Measurements from ENCODE around the gene CNTN4.

DNA sequence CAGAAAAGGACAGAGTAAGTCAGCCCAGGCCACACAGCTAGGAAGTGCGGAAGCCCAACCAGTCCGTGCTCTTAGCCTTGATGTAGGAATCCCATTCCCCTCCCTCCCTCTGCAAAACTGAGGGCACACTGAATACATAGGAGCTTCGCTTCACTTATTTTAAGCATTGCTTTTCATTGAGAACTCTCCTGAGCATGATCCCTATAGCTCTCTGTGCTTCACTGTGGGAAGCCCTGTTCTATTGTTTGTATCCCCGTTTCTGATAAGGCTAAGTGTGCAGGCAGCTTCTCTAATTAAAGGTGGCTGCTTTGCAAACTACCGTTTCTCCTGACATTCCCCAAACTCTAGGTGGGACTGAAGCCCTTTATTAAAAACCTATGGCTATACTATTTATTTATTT, 981.6 kb downstream of the CNTN4 start:
- TF ChIP-seq CTCF (IDR thresholded peaks at IDR 0.05; ENCODE audit: control extremely low read depth in 1 of 3, insufficient read depth in 1 of 3, low read depth in 1 of 3, low read length in 3 of 3) (no peak), MAX (IDR thresholded peaks at IDR 0.05) (no peak), EZH2 (IDR thresholded peaks at IDR 0.05; ENCODE audit: low read depth, low read length, severe bottlenecking) (no peak), RAD21 (IDR thresholded peaks at IDR 0.05 in 1 of 2, conservative IDR thresholded peaks at IDR 0.05 in 1 of 2; ENCODE audit: low read depth in 2 of 2, low read length in 2 of 2) (no peak), POLR2A (IDR thresholded peaks at IDR 0.05; ENCODE audit: control extremely low read depth in 1 of 2, low read depth in 2 of 2, low read length in 2 of 2) (no peak), TAF1 (IDR thresholded peaks at IDR 0.05; ENCODE audit: low read depth, low read length) (no peak), POLR2AphosphoS5 (IDR thresholded peaks at IDR 0.05; ENCODE audit: low read depth, low read length) (no peak), CREB1 (IDR thresholded peaks at IDR 0.05) (no peak), YY1 (IDR thresholded peaks at IDR 0.05; ENCODE audit: low read depth, low read length) (no peak), EGR1 (IDR thresholded peaks at IDR 0.05; ENCODE audit: borderline replicate concordance, low read depth, low read length) (no peak), BACH1 (IDR thresholded peaks at IDR 0.05; ENCODE audit: low read length) (no peak), SIN3A (conservative IDR thresholded peaks at IDR 0.05 in 1 of 2, IDR thresholded peaks at IDR 0.05 in 1 of 2; ENCODE audit: low read depth in 1 of 2, low read length in 2 of 2) (no peak), CHD2 (IDR thresholded peaks at IDR 0.05; ENCODE audit: low read length) (no peak)
